ENCODE measurements around the gene POLD1.
A peak's percentile ranks its signal among the peaks of the same experiment; 100 is the strongest.

DNA sequence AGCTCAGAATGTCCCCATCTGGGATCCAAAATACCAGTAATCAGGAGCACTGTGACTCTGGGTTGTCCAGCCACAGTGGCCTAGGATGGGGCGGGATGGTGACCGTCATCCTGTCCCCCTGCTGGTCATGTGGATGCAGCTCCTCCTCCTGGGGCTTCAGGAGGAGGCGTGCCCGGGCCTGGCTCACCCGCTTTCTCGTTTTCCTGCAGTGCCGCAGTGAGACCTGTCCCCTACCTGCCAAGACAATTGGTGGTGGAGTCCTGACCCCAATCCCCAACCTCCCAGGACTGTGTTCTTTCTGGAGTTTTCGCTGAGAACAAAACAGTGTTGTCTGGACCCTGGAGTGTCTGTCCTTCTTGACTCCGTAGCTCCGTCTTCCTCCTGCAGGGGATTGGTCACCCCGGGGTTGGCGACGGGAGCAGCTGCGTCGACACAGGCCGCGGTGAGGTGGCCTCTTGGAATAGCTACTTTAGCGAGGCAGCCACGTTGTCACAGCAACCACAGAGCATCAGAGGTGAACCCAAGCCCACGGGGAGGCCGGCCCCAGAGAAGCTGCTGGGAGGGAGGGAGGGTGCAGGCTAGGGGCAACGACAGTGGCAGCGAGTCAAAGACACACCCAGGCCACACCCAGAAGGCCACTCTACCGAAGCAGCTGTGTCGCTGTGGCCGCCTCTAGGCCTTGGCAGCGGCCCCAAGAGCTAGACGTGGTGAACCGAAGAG lies 82.0 kb downstream of the POLD1 start:
- TF ChIP-seq, protein P1, sequence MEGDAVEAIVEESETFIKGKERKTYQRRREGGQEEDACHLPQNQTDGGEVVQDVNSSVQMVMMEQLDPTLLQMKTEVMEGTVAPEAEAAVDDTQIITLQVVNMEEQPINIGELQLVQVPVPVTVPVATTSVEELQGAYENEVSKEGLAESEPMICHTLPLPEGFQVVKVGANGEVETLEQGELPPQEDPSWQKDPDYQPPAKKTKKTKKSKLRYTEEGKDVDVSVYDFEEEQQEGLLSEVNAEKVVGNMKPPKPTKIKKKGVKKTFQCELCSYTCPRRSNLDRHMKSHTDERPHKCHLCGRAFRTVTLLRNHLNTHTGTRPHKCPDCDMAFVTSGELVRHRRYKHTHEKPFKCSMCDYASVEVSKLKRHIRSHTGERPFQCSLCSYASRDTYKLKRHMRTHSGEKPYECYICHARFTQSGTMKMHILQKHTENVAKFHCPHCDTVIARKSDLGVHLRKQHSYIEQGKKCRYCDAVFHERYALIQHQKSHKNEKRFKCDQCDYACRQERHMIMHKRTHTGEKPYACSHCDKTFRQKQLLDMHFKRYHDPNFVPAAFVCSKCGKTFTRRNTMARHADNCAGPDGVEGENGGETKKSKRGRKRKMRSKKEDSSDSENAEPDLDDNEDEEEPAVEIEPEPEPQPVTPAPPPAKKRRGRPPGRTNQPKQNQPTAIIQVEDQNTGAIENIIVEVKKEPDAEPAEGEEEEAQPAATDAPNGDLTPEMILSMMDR (IDR thresholded peaks at IDR 0.05; ENCODE audit: low read depth, low read length, poor library complexity, severe bottlenecking): peak; percentile 30
- TF ChIP-seq EZH2phosphoT487 (IDR thresholded peaks at IDR 0.05; ENCODE audit: borderline replicate concordance, low read length): no peak
